HG03558 (cell line): ENCODE results near the gene CFAP69.
"Not testable (repeated sequence)": the region's sequence is repeated elsewhere in the genome, so short reads cannot be mapped to it uniquely, and the experiment has no call there.

Experiments used
- ATAC-seq: cut with Tn5 transposase; IDR thresholded peaks from one replicate; pipeline ENCODE4 v1.9.1; 2021; ENCODE audit warnings: moderate number of reproducible peaks; ENCODE audit not compliant: unreplicated experiment; ENCODE audit errors: extremely low read depth

The CFAP69 gene

DNA sequence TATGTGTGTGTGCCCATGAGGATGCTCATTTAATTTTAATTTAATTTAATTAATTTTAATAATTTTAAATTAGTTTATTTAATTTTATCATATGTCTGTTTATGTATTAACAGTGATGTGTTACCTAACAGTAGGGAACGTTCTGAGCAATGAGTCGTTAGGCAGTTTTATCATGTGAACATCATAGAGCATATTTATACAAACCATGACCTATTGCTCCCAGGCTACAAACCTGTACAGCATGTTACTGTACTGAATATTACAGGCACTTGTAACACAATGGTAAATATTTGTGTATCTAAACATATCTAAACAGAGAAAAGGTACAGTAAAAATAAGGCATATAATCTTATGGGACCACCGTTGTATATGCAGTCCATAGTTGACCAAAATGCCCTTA, 13.7 kb upstream of the CFAP69 start:
- no peak for ATAC-seq

DNA sequence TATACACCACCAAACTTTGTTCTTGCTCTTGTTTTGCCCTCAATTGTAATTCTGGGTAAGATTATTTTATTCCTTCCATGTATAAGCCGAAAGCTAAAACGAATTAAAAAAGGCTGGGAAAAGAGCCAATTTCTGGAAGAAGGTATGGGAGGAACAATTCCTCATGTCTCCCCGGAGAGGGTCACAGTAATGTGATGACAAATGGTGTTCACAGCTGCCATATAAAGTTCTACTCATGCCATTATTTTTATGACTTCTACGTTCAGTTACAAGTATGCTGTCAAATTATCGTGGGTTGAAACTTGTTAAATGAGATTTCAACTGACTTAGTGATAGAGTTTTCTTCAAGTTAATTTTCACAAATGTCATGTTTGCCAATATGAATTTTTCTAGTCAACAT, 12.5 kb upstream of the CFAP69 start:
- ATAC-seq: no peak

DNA sequence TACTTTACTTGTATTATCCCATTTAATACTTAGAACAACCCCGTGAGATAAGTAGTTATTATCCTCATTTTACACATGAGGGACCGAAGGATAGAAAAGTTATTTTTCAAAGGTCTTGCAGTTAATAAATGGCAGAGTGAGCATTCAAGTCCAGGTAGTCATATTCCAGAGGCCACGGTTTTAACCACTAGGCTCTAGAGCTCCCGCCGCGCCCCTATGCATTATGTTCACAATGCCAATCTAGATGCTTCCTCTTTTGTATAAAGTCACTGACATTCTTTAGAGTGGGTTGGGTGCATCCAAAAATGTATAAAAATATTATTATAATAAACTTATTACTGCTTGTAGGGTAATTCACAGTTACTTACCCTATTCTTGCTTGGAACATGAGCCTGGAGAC, 11.4 kb upstream of the CFAP69 start:
- ATAC-seq: no peak

DNA sequence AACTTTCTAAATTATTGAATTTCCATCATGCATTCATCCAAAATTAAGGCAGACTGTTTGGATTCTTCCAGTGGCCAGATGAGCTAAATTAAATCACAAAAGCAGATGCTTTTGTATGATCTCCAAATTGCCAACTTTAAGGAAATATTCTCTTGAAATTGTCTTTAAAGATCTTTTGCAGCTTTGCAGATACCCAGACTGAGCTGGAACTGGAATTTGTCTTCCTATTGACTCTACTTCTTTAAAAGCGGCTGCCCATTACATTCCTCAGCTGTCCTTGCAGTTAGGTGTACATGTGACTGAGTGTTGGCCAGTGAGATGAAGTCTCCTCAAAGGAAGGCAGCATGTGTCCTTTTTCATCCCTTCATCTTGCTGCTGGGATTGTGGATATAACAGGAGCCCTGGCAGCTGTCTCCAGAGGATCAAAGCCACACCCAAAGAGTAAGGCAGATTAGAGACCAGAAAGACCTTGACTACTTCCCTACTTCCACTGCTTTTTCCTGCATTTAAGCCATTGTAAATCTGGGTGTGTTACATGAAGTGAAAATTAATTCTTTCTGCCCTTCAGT, 8.2 kb upstream of the CFAP69 start:
- no peak for ATAC-seq

DNA sequence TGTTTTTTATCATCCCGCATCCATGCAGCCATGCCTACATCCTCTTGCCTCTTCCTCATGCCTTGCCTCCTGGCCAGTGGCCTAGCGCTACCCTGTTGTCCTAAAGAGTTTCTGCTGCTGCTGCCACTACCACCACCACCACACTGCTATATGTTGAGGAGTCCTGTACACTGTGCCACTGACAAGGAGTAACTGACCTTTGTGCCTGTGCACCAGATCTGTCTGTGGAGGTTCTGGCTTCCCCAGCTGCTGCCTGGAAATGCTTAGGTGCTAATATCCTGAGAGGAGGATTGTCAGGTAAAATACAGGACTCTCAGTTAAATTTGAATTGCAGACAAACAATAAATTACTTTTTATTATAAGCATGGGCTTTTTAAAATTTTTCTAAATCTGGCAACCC, 7.0 kb upstream of the CFAP69 start:
- ATAC-seq: no peak

DNA sequence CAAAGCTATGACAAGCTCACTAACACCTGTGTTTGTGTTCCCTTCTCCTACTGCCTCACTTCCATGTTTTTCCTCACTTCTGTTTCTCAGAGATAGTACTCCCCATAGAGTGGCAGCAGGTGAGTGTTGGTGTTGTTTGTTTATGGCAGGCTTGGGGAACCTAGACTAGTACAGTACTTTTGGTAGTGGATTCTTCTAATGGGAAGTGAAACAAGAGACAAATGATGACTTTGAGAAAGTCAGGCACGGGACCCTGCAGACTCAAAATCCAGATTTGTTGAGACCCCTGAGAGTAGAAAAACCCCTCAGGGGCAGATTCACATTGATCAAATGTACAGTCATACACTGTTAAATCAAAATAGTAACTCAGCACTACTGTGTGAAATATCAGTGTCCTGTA, 6.4 kb upstream of the CFAP69 start:
- ATAC-seq: no peak

DNA sequence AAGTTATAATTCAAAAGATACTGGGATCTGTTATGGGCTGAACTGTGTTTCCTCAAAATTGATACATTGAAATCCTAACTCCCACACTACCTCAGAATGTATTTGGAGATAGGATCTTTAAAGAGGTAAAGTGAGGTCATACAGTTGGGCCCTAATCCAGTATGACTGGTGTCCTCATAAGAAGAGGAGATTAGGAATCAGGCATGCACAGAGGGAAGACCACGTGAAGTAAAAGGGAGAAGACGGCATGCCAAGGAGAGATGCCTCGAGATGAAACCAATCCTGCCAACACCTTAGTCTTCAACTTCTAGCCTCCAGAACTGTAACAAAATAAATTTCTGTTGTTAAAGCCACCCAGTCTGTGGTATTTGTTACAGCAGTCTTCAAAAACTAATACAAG, 5.9 kb upstream of the CFAP69 start:
- no peak for ATAC-seq

DNA sequence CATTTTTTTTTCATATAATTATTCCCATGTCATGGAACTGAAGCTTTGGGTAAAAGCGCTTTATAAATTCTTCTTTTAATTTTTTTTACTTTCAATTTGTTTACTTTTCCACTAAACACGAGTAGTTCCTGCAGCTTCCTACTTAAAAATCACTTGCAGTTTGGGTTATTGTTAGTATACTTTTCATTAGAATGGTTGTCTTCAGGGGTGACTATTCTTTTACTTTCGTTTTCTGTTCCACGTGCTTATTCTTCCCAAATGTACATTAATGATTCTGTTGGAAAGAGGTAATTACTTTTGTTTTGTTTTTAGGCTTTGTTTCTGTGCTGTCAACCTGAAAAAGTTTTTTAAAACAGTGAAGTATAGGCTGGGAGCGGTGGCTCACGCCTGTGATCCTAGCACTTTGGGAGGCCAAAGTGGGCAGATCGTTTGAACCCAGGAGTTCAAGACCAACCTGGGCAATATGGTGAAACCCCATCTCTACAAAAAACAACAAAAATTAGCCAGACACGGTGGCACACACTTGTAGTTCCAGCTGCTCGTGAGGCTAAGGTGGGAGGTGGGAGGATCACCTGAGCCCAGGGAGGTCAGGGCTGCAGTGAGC, 5.2 kb upstream of the CFAP69 start:
- no peak for ATAC-seq

DNA sequence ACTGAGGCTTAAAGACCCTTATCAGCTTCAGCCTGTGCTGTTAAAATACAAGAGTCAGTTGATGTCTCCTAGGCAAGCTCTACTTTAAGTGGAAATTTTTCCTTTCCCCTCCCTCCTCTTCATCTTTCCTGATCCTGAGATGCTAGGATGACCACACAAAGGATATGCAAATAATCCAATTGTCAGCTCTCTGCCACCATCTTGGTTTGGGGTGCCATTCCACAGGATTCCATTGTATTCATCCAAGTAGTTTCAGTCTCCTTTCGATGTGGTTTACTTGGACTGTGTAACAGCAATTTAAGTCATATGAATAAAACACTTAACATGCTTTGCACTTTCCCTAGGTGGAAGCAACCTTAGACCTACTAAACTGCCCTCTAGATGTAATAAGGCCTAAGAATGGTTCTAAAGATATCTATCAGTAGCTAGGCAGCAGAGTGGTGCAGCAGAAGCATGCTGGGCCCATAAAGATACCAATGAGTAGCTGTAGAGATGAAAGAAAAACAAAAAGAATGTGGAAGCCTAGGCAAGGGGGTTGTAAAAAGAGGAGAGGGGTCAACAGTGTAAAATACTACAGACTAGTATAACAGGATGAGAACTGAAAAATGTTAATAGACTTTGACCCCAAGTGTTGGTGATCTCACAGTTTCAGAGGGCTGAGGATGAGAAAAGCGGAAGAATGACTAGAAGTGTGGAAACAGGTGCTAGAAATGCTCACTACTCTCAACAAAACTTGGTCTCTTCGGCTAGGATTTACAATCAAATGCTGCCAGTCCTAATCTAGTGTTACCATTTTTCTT, 2.4 kb upstream of the CFAP69 start:
- peak; percentile 70 for ATAC-seq

DNA sequence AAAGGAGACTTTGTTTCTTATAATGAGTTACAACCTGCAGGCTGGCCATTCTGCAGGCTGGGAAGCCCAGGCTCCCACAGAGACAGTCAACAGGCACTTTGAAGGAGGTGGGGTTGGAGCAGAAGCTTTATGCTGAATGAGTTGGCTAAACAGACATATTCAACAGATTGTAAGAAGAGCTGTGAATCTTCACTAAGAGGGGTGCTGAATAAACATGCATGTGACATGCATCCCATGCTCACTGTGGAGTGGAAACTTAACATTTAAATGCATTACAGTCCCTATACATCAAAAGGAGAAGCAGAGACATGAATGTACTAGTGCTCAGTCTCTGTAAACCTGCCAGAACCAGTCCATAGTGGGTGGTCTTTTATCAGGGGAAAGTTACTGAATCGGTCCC, 1.4 kb upstream of the CFAP69 start:
- no peak for ATAC-seq

DNA sequence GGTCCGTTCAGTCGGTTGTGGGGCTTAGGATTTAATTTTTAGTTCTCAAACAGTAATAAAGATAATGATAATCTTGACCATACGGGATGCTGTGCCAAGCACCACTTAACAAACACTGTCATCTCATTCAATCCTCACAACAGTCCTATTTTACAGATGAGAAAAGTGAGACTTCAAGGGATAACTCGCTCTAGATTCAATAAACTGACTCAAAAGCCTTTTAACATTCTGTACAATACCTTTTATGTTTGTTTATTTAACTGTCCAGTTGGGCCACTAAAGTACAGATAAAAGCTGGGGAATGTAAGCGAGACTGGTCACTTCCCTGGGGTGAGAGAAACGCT, 437 bp upstream of the CFAP69 start:
- ATAC-seq: no peak

DNA sequence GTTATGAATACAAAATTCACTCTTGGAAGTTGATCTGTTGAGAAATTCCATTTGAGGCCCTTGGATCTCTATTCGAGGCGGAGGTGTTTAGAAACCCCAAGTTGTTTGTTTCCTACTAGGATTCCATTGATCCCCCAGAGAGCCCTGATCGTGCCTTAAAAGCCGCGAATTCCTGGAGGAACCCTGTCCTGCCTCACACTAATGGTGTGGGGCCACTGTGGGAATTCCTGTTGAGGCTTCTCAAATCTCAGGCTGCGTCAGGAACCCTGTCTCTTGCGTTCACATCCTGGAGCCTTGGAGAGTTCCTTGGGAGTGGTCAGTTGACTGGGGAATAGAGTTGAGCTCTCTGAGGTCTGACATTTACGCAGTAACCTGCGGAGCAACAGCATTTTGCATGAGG, 1.2 kb downstream of the CFAP69 start:
- no peak for ATAC-seq

DNA sequence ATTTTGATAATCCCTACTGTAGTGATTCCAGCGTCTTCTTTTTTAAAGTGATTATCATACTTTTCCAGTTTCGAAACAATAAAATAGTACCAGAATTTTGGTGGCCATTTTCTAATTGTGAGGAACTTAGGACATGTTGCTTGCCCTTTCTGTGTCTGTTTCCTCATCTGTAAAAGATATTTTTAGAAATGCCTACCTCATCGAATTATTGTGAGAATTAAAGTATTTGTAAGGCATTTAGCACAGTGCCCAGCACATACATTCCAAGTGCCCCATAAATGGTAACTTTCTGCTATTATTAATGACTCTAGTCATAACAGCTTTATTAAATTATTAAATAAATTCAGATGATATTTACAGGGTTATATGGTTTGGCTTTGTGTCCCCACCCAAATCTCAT, 3.7 kb downstream of the CFAP69 start:
- no peak for ATAC-seq

DNA sequence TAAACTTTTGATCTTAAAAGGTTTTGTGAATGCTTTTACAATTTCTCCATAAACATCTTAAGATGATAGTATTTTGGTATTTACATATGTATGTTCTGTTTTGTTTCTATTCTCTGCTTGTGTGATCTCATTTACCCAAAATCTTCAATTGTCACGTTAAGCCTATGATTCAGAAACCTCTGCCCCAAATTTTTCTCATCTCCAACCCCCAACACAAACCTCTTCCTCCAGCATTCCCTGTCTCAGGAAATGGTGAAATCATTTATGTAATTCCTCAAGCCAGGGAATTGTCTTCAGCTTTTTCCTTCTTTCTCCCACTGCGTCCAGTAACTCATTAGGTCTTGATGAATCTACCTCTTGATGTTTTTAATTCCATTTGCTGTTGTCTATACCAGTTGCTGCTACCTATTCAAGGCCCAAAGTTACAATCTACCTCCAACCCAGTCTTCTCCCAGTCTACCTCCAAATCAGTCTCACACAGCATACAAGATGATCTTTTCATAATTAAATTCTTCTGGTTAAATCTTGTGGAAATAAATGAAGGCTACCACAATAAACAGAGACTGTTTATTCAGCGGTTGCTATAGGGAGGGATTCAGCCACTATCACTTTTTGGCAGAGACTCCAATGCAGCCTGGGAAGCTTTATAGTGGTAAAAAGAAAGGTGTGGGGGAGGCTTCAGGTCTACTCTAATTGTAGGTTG, 5.8 kb downstream of the CFAP69 start:
- ATAC-seq: no peak

DNA sequence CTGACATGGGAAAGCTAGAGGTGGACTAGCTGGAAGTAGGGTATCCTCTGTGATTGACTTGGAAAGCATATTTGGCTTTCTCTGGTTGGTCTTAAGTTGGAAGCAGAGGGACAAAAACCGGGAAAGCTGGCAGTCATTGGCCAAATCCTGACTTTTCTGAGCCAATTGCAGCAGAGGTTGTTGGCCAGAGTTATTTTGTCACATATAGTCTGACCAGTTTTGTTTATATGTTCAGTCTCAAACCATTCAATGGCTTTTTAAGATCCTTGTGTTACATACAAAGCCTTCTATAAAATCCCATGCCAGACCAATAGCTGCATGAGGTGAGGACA, 6.3 kb downstream of the CFAP69 start:
- no peak for ATAC-seq

DNA sequence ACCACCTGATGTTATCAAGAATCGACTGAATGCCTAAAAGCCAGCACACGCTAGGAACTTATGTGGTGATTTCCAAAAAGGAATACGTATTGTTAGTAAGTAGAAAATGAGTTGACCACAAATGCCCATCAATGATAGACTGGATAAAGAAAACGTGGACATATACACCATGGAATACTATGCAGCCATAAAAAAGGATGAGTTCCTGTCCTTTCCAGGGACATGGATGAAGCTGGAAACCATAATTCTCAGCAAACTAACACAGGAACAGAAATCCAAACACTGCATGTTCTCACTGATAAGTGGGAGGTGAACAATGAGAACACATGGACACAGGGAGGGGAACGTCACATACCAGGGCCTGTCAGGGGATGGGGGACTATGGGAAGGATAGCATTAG, 11.0 kb downstream of the CFAP69 start:
- ATAC-seq: not testable (repeated sequence)

DNA sequence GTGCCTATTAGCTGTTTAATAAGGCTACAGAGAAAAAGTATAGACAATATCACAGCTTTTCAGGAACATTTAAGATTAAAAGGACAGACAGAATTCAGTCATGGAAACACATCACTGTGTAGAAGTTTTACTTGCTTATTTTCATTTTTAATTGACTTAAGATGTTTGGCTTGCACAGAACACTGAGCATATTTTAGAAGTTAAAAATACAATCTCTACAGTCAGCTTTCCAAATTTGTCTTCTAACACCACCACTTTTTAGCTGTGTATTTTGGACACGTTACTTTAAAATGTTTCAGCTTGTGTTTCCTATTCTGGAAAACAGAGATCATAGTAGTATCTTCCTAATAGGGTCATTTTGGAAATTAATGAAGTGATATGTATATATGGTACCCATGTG, 11.8 kb downstream of the CFAP69 start:
- no peak for ATAC-seq

DNA sequence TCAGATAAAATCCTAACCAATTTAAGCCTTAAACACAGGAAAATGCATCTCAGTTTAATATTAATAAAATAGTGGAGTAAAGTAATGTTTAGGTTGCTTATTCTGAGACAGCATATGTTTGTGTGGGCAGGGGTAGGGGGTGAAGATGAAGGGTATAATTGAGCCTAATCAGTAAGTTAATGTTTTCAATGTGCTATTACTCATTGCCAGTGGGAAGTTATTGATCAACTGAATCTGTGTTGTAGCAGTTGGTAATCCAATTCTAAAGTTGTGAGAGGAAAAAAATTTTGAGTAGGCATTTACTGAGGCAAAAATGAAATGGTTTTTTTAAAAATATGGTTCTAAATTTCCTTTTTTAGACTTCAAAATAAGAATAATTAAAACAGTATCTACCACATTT, 16.5 kb downstream of the CFAP69 start:
- no peak for ATAC-seq

DNA sequence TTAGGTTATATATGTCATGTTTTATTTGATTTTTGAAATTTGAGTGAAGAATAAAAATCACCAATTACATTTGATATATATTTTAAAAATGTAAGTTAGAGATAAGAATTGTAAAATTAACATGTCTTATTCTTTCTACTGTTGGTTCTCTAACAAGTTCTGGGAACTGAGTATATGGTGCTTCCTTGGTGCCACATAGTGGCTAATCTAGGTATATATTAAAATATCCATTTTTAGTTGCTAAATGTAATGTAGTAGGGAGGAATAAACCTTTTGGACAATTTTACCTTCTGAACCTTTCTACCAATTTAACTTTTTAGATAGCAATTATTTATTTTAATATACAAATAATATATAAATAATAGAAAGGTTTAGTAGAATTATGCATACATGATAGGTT, 17.5 kb downstream of the CFAP69 start:
- no peak for ATAC-seq

DNA sequence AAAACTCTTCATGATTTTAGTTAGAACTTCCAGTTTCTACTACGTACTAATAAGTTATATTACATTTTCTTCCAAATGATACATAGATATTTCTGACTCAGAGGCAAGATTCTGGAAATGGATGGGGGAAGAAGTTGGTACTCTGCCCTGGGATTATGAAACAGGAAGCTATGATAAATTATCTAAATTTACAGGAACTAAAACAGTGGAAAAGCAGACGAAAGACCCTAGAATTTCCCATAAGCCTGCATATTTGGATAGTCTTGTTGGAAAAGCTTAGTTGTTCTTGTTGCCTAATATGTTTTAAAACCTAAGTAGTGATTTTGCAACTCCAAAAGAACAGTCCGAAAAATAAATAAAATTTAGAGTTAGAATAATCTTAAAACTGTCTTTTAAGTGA, 21.8 kb downstream of the CFAP69 start:
- ATAC-seq: no peak

DNA sequence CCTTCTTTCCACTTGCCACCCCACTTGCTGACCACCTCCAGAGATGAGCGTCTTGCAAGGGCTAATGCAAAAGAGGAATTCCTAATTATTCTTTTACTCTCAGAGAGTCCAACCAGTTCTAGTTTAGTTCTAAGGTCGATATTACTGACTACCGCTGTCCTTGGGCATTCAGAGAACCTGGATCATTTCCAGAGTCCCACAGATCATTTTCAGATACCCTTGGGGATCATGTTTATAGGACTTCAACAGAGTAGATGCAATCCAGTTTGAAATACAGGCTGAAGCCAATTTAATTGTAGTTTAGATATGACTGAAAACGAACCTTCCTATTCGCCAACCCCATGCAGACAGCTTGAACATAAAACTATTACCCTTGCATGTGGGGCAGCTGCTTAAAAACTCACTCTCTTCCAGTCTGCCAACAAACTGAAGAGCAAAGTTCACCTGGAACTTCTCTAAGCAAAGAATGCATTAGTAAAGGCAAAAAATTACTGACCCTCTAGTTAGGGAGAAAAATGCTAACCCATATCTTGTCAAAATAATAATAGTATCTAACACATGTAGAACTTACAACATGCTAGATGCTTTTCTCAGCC, 22.4 kb downstream of the CFAP69 start:
- ATAC-seq: no peak
